H1 (cell line): ENCODE results near the gene CPNE4. TPM values are rescaled to one million over a fixed set of nuclear protein-coding genes. Genes with fewer than 3 reads are reported as not detected.

Experiments used
- CTCF ChIA-PET: fragments of 300-600 bp; sonication (Branson Sonifier 250); formaldehyde crosslinking; loops from one replicate; lab custom pipeline; 2021; ENCODE audit not compliant: partially characterized antibody; lab: Charles Lee
- POLR2A ChIA-PET: fragments of 300-600 bp; sonication (Branson Sonifier 250); formaldehyde crosslinking; loops from one replicate; lab custom pipeline; 2021; ENCODE audit warnings: inconsistent platforms; ENCODE audit not compliant: partially characterized antibody; lab: Charles Lee
- DNase-seq, 2 experiments: peaks; one replicate each; pipeline versions ENCODE4 v3.0.0 to v3.0.0-alpha.2; 2010 to 2022; ENCODE audit warnings: low spot score in 2 of 2, low read depth in 1 of 2, mixed read lengths in 1 of 2
- FAIRE-seq: peaks from 2 replicates; lab custom pipeline; 2011; peaks lifted over from hg19 to GRCh38; lab: Jason Lieb, UNC
- H2AFZ ChIP-seq: 2 replicates; pipeline ENCODE4 v1.8.1; 2012; ENCODE audit warnings: low read length, inconsistent platforms
- H2AK5ac ChIP-seq: 2 replicates; pipeline ENCODE4 v1.6.1; 2013; ENCODE audit warnings: low read depth, low read length
- H2BK120ac ChIP-seq: replicated peaks from 2 replicates; pipeline ENCODE3; 2013; ENCODE audit warnings: low read depth, low read length, inconsistent platforms
- H2BK12ac ChIP-seq: 2 replicates; pipeline ENCODE4 v1.6.1; 2013; ENCODE audit warnings: low read depth, low read length
- H2BK15ac ChIP-seq: 2 replicates; pipeline ENCODE4 v1.6.1; 2013; ENCODE audit warnings: low read length
- H2BK20ac ChIP-seq: 2 replicates; pipeline ENCODE4 v1.6.1; 2013; ENCODE audit warnings: low read length
- H2BK5ac ChIP-seq: 2 replicates; pipeline ENCODE4 v1.6.1; 2013; ENCODE audit warnings: low read depth, low read length
- H3K14ac ChIP-seq: 2 replicates; pipeline ENCODE4 v1.6.1; 2013; ENCODE audit warnings: inconsistent platforms; ENCODE audit not compliant: insufficient read length
- H3K18ac ChIP-seq: 2 replicates; pipeline ENCODE4 v1.6.1; 2013; ENCODE audit warnings: low read length; ENCODE audit errors: extremely low read depth
- H3K23ac ChIP-seq: 2 replicates; pipeline ENCODE4 v1.6.1; 2013; ENCODE audit warnings: inconsistent platforms; ENCODE audit not compliant: insufficient read length
- H3K23me2 ChIP-seq: 2 replicates; pipeline ENCODE4 v1.6.1; 2013; ENCODE audit warnings: low read depth, low read length
- H3K27ac ChIP-seq: 2 replicates; pipeline ENCODE4 v1.6.1; 2011; ENCODE audit warnings: low read depth, low read length, inconsistent platforms
- H3K27me3 ChIP-seq, 4 experiments: replicated peaks in 1 of 4; 1 replicate in 1 of 4; 2 replicates in 3 of 4; pipeline versions ENCODE4 v1.6.1 to v1.8.1; 2011 to 2013; ENCODE audit warnings: low read length in 3 of 4, mild to moderate bottlenecking in 3 of 4, inconsistent platforms in 2 of 4, mixed read lengths in 2 of 4, moderate library complexity in 1 of 4; ENCODE audit not compliant: control insufficient read depth in 3 of 4, insufficient read depth in 3 of 4; ENCODE audit errors: extremely low read depth in 1 of 4
- H3K36me3 ChIP-seq, 4 experiments: 2 replicates each; pipeline versions ENCODE4 v1.6.1 to v1.8.1; 2011 to 2013; ENCODE audit warnings: mild to moderate bottlenecking in 4 of 4, low read length in 3 of 4, moderate library complexity in 2 of 4, control low read depth in 1 of 4, inconsistent platforms in 1 of 4; ENCODE audit not compliant: insufficient read depth in 4 of 4, control insufficient read depth in 2 of 4
- H3K4ac ChIP-seq: replicated peaks from 2 replicates; pipeline ENCODE3; 2013; ENCODE audit warnings: low read length, low read depth, mixed read lengths, inconsistent platforms; ENCODE audit not compliant: insufficient read length
- H3K4me1 ChIP-seq, 4 experiments: replicated peaks in 1 of 4; 1 replicate in 1 of 4; 2 replicates in 3 of 4; pipeline versions ENCODE4 v1.6.1 to v1.8.1; 2011 to 2013; ENCODE audit warnings: low read length in 3 of 4, inconsistent platforms in 2 of 4, mixed read lengths in 1 of 4; ENCODE audit not compliant: insufficient read depth in 4 of 4, control insufficient read depth in 3 of 4
- H3K4me2 ChIP-seq, 2 experiments: 2 replicates each; pipeline versions ENCODE4 v1.6.1 to v1.8.1; 2011 to 2013; ENCODE audit warnings: low read depth in 2 of 2, low read length in 2 of 2, control low read depth in 1 of 2, inconsistent platforms in 1 of 2, mild to moderate bottlenecking in 1 of 2; ENCODE audit not compliant: insufficient read depth in 1 of 2
- H3K4me3 ChIP-seq, 4 experiments: fragments of 200-600, 300-600 bp in 1 of 4; sonication (generic), shearing (Covaris generic), sonication (Bioruptor Twin) in 1 of 4; 2 replicates each; pipeline versions ENCODE4 v1.5.1 to v1.8.1; 2011 to 2016; ENCODE audit warnings: low read length in 4 of 4, low read depth in 3 of 4, control low read depth in 2 of 4, inconsistent platforms in 2 of 4, mild to moderate bottlenecking in 2 of 4, mixed read lengths in 1 of 4, moderate library complexity in 1 of 4; ENCODE audit not compliant: insufficient read depth in 2 of 4; ENCODE audit errors: extremely low read depth in 1 of 4
- H3K56ac ChIP-seq: replicated peaks from 2 replicates; pipeline ENCODE3; 2013; ENCODE audit warnings: low read depth, mild to moderate bottlenecking, mixed read lengths, low read length, inconsistent platforms; ENCODE audit not compliant: insufficient read length
- H3K79me1 ChIP-seq: 2 replicates; pipeline ENCODE4 v1.6.1; 2013; ENCODE audit warnings: low read depth, low read length, control low read depth
- H3K79me2 ChIP-seq, 2 experiments: 2 replicates each; pipeline versions ENCODE4 v1.6.1 to v1.8.1; 2012 to 2013; ENCODE audit warnings: low read length in 2 of 2, mild to moderate bottlenecking in 2 of 2, inconsistent platforms in 1 of 2; ENCODE audit not compliant: insufficient read depth in 2 of 2, control insufficient read depth in 1 of 2
- H3K9ac ChIP-seq, 4 experiments: replicated peaks in 1 of 4; 1 replicate in 1 of 4; 2 replicates in 3 of 4; pipeline versions ENCODE4 v1.6.1 to v1.8.1; 2011 to 2013; ENCODE audit warnings: low read depth in 3 of 4, low read length in 3 of 4, control low read depth in 2 of 4, mild to moderate bottlenecking in 2 of 4, moderate library complexity in 2 of 4, inconsistent platforms in 1 of 4; ENCODE audit errors: extremely low read depth in 1 of 4
- H3K9me3 ChIP-seq, 2 experiments: 2 replicates each; pipeline versions ENCODE4 v1.6.1 to v1.8.1; 2012 to 2013; ENCODE audit warnings: mild to moderate bottlenecking in 2 of 2, moderate library complexity in 2 of 2, control low read depth in 1 of 2, inconsistent platforms in 1 of 2, low read depth in 1 of 2, low read length in 1 of 2, mixed read lengths in 1 of 2; ENCODE audit not compliant: insufficient read depth in 2 of 2
- H4K20me1 ChIP-seq, 2 experiments: replicated peaks in 1 of 2; 2 replicates each; pipeline versions ENCODE3 to v1.8.1; 2011 to 2013; ENCODE audit warnings: inconsistent platforms in 2 of 2, low read length in 2 of 2, mild to moderate bottlenecking in 1 of 2; ENCODE audit not compliant: insufficient read depth in 2 of 2, control insufficient read depth in 1 of 2
- H4K5ac ChIP-seq: 2 replicates; pipeline ENCODE4 v1.6.1; 2013; ENCODE audit warnings: low read length, low read depth, mixed read lengths, inconsistent platforms; ENCODE audit not compliant: insufficient read length
- H4K8ac ChIP-seq: 2 replicates; pipeline ENCODE4 v1.8.0; 2013; ENCODE audit warnings: mild to moderate bottlenecking, moderate library complexity, low read length, inconsistent platforms; ENCODE audit not compliant: insufficient read depth; ENCODE audit errors: extremely low read depth
- H4K91ac ChIP-seq: replicated peaks from 2 replicates; pipeline ENCODE3; 2013; ENCODE audit warnings: low read length, mixed read lengths, inconsistent platforms; ENCODE audit not compliant: insufficient read length
- CHD1 ChIP-seq: IDR thresholded peaks from 2 replicates; pipeline ENCODE4 v1.6.1; 2012; ENCODE audit warnings: low read depth, low read length, improper control_type of control experiment
- CREB1 ChIP-seq: IDR thresholded peaks from 2 replicates; pipeline ENCODE4 v1.6.1; 2012; ENCODE audit warnings: inconsistent platforms
- RNF2 ChIP-seq: fragments of 200-900, 300-1000 bp; sonication (generic); IDR thresholded peaks from 2 replicates; pipeline ENCODE4 v1.7.1; 2016; ENCODE audit warnings: borderline replicate concordance, low read depth, mild to moderate bottlenecking, antibody characterized with exemption, low read length; ENCODE audit not compliant: poor library complexity, severe bottlenecking; ENCODE audit errors: missing control alignments
- RXRA ChIP-seq: IDR thresholded peaks from 2 replicates; pipeline ENCODE4 v1.6.1; 2011; ENCODE audit warnings: low read depth, mild to moderate bottlenecking, low read length, moderate library complexity; ENCODE audit not compliant: insufficient read depth
- SRF ChIP-seq: IDR thresholded peaks from 2 replicates; pipeline ENCODE4 v1.6.1; 2011; ENCODE audit warnings: mild to moderate bottlenecking, low read depth, low read length, moderate library complexity
- TAF7 ChIP-seq: optimal IDR thresholded peaks from 2 replicates; pipeline ENCODE3; 2011; ENCODE audit warnings: low read depth, mild to moderate bottlenecking, inconsistent platforms, low read length, moderate library complexity, borderline replicate concordance
- polyA plus RNA-seq, 7 experiments: library from polyadenylated mRNA; depleted of rRNA in 3 of 7; stranded (reverse) in 5 of 7; unstranded in 2 of 7; fragments of >200 nt in 5 of 7; fragments of 200-250 nt in 2 of 7; gene quantifications; 1 replicate in 5 of 7; 2 replicates in 1 of 7; 4 replicates in 1 of 7; pipeline versions ENCODE4 v1.2.1 to v1.2.3, GENCODE V29; 2011 to 2013; ENCODE audit warnings: missing spikeins in 2 of 7, mixed read lengths in 2 of 7
- total RNA-seq: library from RNA; stranded (reverse); fragmentation: NEBNext Ultra II Directional; extraction: Animal tissue kit (Norgen Biotek cat#: 25700); gene quantifications from 2 replicates; pipeline ENCODE4 v1.2.1, GENCODE V29; 2021

The CPNE4 gene
- total and polyA plus RNA-seq, 2 of the 8 experiments (the other 6 are each of a cell fraction or from before 2014, with no cell fraction given), result 0.82 to 3.8 TPM

DNA sequence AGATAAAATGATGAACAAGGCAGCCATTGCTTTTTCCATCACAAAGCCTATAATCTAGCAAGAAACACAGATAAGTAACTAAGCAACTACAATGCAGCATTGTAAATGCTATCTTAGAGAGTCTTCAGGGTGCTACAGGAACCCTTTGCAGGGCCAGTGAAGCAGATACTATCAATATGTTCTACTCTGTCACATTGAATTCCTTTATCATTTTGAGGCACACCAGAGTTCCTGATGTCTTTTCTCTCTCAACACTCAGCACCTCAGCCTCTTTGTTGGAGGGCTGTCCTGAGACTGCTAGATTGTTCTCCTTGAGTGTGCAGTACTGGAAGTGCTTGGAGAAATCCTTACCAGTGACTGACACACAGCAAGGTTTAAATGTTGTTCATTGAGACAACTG lies 424.6 kb downstream of the CPNE4 start (continued):
- no peak for TF ChIP-seq TAF7

DNA sequence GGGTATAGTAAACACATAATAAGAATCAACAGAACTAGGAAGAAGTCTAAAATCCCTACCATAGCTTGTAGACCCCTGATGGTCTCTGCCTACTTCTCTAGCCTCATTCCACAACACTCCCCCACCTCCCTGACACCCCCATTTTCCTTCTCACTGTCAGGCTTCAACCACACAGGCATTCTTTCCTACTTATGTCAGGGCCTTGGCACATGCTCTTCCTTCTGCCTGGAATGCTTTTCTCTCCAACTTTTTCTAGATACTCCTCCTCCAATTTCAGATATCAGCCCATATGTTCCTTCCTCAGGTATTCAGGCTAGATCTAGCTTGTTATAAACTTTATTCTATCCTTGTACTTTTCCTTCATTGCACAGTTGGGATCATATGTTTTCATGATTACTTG lies 426.1 kb downstream of the CPNE4 start:
- no peak overlapping the region for H2AFZ ChIP-seq
- H3K18ac ChIP-seq, result no peak overlapping the region
- H4K8ac ChIP-seq, result no peak overlapping the region
- POLR2A ChIA-PET, result no interaction called here
- no peak overlapping the region for H3K4ac ChIP-seq
- H3K4me1 ChIP-seq, result no peaks in the 10 kb centered on the region
- no peaks in the 10 kb centered on the region for H3K23me2 ChIP-seq
- H2BK15ac ChIP-seq, result no peak overlapping the region
- no peak overlapping the region for H2BK120ac ChIP-seq
- no peak overlapping the region for H3K27ac ChIP-seq
- CTCF ChIA-PET, result interaction anchor here (0.6 kb wide), 1 partner anchor 15 kb away, joined by 3 read pairs; no protein-coding TSS in a partner anchor
- H3K79me2 ChIP-seq, result no peaks in the 10 kb centered on the region
- no peak for TF ChIP-seq CHD1
- TF ChIP-seq SRF, result no peak
- TF ChIP-seq RNF2, result no peak
- no peak for TF ChIP-seq RXRA
- no peak for TF ChIP-seq CREB1
- no peak overlapping the region for H3K9ac ChIP-seq
- H3K23ac ChIP-seq, result no peak overlapping the region
- no peaks in the 10 kb centered on the region for H3K79me1 ChIP-seq
- no peak overlapping the region for H3K56ac ChIP-seq
- no peaks in the 10 kb centered on the region for H4K20me1 ChIP-seq
- FAIRE-seq (no peak), DNase-seq (no peak)
- no peak overlapping the region for H2BK12ac ChIP-seq
- no peak overlapping the region for H3K4me3 ChIP-seq
- no peak overlapping the region for H2BK20ac ChIP-seq
- H2AK5ac ChIP-seq, result no peak overlapping the region
- H3K9me3 ChIP-seq, result no peaks in the 10 kb centered on the region
- H3K4me2 ChIP-seq, result no peak overlapping the region
- H2BK5ac ChIP-seq, result no peak overlapping the region
- H3K27me3 ChIP-seq, result no peaks in the 10 kb centered on the region
- no peak overlapping the region for H3K14ac ChIP-seq
- H4K91ac ChIP-seq, result no peak overlapping the region
- no peak overlapping the region for H4K5ac ChIP-seq
- no peaks in the 10 kb centered on the region for H3K36me3 ChIP-seq
